ENCODE results near the gene CASK. TPM values are rescaled to one million over a fixed set of nuclear protein-coding genes. Genes with fewer than 3 reads are reported as not detected.
A peak's percentile ranks its signal among the peaks of the same experiment; 100 is the strongest.

CASK gene, protein sequence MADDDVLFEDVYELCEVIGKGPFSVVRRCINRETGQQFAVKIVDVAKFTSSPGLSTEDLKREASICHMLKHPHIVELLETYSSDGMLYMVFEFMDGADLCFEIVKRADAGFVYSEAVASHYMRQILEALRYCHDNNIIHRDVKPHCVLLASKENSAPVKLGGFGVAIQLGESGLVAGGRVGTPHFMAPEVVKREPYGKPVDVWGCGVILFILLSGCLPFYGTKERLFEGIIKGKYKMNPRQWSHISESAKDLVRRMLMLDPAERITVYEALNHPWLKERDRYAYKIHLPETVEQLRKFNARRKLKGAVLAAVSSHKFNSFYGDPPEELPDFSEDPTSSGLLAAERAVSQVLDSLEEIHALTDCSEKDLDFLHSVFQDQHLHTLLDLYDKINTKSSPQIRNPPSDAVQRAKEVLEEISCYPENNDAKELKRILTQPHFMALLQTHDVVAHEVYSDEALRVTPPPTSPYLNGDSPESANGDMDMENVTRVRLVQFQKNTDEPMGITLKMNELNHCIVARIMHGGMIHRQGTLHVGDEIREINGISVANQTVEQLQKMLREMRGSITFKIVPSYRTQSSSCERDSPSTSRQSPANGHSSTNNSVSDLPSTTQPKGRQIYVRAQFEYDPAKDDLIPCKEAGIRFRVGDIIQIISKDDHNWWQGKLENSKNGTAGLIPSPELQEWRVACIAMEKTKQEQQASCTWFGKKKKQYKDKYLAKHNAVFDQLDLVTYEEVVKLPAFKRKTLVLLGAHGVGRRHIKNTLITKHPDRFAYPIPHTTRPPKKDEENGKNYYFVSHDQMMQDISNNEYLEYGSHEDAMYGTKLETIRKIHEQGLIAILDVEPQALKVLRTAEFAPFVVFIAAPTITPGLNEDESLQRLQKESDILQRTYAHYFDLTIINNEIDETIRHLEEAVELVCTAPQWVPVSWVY
- total RNA-seq = 168 TPM
- 10 to 100 TPM in 3 of 4 donors, 1 to 10 TPM in 1; 8.4 to 31.5 (median 18.5) TPM for polyA plus RNA-seq

DNA sequence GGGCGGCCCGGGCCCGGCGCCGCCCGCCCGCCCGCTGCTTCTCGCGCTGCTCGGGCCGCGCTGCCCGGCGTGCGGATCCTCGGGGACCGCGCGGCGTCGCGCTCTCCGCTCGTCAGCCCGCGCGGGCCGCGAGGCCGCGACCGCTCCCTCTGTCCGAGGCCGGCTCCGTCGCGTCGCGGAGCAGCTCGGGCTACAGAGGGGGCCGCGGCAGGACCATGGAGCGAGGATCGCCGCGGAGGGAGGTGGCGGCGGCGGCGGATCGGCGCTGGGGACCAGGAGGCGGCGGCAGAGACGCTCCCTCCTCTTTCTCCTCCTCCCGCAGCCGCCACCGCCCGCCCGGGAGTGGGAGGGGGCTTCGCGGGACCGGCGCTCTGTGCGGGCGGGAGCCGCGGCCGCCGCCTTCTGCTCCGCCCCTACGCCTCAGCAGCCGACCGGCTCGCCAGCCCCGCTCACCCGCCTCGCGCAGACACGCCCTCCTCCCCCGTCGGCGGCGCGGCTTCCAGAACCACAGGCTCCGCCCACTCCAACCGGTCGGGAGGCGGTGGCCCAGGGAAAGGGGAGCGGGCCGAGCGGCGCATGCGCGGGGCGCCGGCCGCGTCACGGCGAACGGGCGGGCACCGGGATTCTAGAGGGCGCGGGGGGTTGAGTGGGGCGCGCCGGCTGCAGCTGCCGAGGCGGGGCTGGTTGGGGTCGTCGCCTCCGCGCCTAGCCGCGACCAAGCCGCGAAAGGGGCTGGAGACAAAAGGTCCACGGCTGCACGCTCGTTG is at the start of gene CASK:
TSS of gene CASK (minus strand) at position 344 of the 767 bp plus-strand sequence. CDS start 566 bp downstream, outside the sequence.
- Mint-ChIP-seq H3K4me1 (peaks cover 6 to 37% (median 21%) of the 10 kb centered on the region in 4 donors), H3K27me3 (no peaks in the 10 kb centered on the region), H3K4me3 (peak within 1 kb of the TSS; percentile 91 to 99 (median 96))

DNA sequence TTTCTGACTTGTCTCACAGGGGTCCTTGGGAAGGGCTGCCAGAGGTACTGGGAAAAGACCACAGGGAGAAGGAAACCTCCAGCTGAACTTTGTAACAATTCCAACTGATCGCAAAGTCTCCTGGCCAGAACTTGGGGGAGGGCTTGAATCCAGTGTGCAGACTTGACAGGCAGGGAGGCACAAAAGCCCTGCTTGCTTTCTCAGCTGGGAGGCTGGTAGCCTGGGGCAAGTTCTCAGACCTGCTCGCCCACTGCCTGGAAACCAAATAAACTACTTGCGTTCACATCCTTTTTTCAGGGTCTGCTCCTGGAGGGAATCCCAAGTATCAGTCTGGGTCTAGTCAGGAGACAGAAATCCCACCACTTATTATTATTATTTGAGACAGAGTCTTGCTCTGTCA is 48.0 kb upstream of the CASK start:
- Histone ChIP-seq H3K27ac (ENCODE audit: insufficient read depth, low read length, poor library complexity, severe bottlenecking) (no peak overlapping the region), H3K36me3 (ENCODE audit: control insufficient read depth, insufficient read depth, low read length) (no peaks in the 10 kb centered on the region), H3K9me3 (ENCODE audit: control insufficient read depth in 2 of 2, low read length in 2 of 2) (no peaks in the 10 kb centered on the region), H3K4me3 (ENCODE audit: low read depth, low read length) (no peak overlapping the region), H3K27me3 (ENCODE audit: control insufficient read depth, insufficient read depth, low read length) (no peaks in the 10 kb centered on the region), H3K4me1 (ENCODE audit: control insufficient read depth, insufficient read depth, low read length, poor library complexity, severe bottlenecking) (no peaks in the 10 kb centered on the region)
- peaks cover 0 to 1% (median 0%) of the 10 kb centered on the region in 7 donors for H3K9me3 Mint-ChIP-seq
- H3K4me1 Mint-ChIP-seq = no peaks in the 10 kb centered on the region
- ATAC-seq (ENCODE audit: low read depth in 2 of 2) (no peak), DNase-seq (no peak)
- no peak overlapping the region for H3K4me3 Mint-ChIP-seq
- no peaks in the 10 kb centered on the region for H3K27me3 Mint-ChIP-seq
- H3K27ac Mint-ChIP-seq = no peak overlapping the region
- peaks cover 4% of the 10 kb centered on the region for H3K36me3 Mint-ChIP-seq

More for the DNA sequence above, at the start of gene CASK:
- H3K36me3 Mint-ChIP-seq = no peaks in the 10 kb centered on the region
- peak within 1 kb of the TSS; percentile 85 to 99 (median 89) for H3K27ac Mint-ChIP-seq
- peak; percentile 87 to 93 (median 88) for DNase-seq
- Histone ChIP-seq H3K36me3 (ENCODE audit: control insufficient read depth, insufficient read depth, low read length) (no peaks in the 10 kb centered on the region), H3K4me1 (ENCODE audit: control insufficient read depth, insufficient read depth, low read length, poor library complexity, severe bottlenecking) (peaks cover 9% of the 10 kb centered on the region), H3K4me3 (ENCODE audit: low read depth, low read length) (peak within 1 kb of the TSS; percentile 98), H3K27me3 (ENCODE audit: control insufficient read depth, insufficient read depth, low read length) (no peaks in the 10 kb centered on the region), H3K9me3 (ENCODE audit: control insufficient read depth in 2 of 2, low read length in 2 of 2) (no peaks in the 10 kb centered on the region), H3K27ac (ENCODE audit: insufficient read depth, low read length, poor library complexity, severe bottlenecking) (peak within 1 kb of the TSS; percentile 80)
- H3K9me3 Mint-ChIP-seq = no peaks in the 10 kb centered on the region
- peak; percentile 83 to 88 for ATAC-seq (ENCODE audit: low read depth in 2 of 2)

DNA sequence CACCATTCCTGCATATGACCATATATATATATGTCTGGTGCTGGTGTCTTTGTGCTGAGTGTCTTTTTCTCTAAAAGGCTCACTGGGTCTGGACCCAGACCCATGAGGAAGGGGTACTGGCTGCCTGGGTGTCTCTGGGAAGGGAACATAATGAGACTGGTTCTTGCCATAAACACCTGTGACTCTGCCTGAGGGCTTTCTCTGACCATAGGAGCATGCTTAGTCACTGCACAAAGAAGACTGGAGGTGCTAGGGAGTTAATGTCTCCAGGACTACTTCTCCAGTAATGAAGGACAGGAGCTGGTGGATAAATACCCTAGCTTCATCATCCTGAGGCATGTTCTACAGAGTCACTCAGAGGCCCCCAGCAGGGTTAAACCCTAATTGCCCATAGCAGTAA is 47.1 kb upstream of the CASK start:
- Mint-ChIP-seq H3K27ac (no peak overlapping the region), H3K9me3 (peaks cover 0 to 2% (median 0%) of the 10 kb centered on the region in 7 donors), H3K27me3 (no peaks in the 10 kb centered on the region), H3K4me1 (no peaks in the 10 kb centered on the region), H3K36me3 (peaks cover 4% of the 10 kb centered on the region), H3K4me3 (no peak overlapping the region)
- no peak overlapping the region for H3K27ac ChIP-seq (ENCODE audit: insufficient read depth, low read length, poor library complexity, severe bottlenecking)
- no peaks in the 10 kb centered on the region for H3K36me3 ChIP-seq (ENCODE audit: control insufficient read depth, insufficient read depth, low read length)
- no peaks in the 10 kb centered on the region for H3K4me1 ChIP-seq (ENCODE audit: control insufficient read depth, insufficient read depth, low read length, poor library complexity, severe bottlenecking)
- no peak for DNase-seq
- no peak overlapping the region for H3K4me3 ChIP-seq (ENCODE audit: low read depth, low read length)
- H3K27me3 ChIP-seq (ENCODE audit: control insufficient read depth, insufficient read depth, low read length) = no peaks in the 10 kb centered on the region
- no peak for ATAC-seq (ENCODE audit: low read depth in 2 of 2)
- no peaks in the 10 kb centered on the region for H3K9me3 ChIP-seq (ENCODE audit: control insufficient read depth in 2 of 2, low read length in 2 of 2)

DNA sequence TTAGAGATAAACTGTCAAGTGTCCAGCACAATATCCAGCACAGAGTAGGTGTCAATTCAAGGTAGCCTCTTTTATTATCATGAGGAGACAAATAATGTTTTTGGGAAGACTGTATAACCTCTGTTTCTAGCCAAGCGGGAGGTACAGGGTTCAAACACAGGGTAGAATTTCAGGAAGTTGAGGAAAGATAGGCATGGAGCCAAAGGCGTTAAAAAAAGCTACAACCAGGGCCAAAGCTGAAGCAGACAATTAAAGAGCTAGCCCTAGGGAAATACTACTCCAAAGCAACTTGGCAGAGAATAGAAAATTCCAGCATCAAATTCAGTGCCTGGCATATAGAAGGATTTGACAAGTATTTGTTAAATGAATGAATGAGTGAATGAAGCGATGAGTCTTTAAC is 40.0 kb upstream of the CASK start:
- no peak overlapping the region for H3K27ac Mint-ChIP-seq
- Histone ChIP-seq H3K9me3 (ENCODE audit: control insufficient read depth in 2 of 2, low read length in 2 of 2) (no peaks in the 10 kb centered on the region), H3K4me1 (ENCODE audit: control insufficient read depth, insufficient read depth, low read length, poor library complexity, severe bottlenecking) (no peaks in the 10 kb centered on the region), H3K36me3 (ENCODE audit: control insufficient read depth, insufficient read depth, low read length) (no peaks in the 10 kb centered on the region), H3K4me3 (ENCODE audit: low read depth, low read length) (no peak overlapping the region), H3K27ac (ENCODE audit: insufficient read depth, low read length, poor library complexity, severe bottlenecking) (no peak overlapping the region), H3K27me3 (ENCODE audit: control insufficient read depth, insufficient read depth, low read length) (no peaks in the 10 kb centered on the region)
- no peak for ATAC-seq (ENCODE audit: low read depth in 2 of 2)
- no peak overlapping the region for H3K4me3 Mint-ChIP-seq
- H3K36me3 Mint-ChIP-seq = no peaks in the 10 kb centered on the region
- no peak for DNase-seq
- no peaks in the 10 kb centered on the region for H3K27me3 Mint-ChIP-seq
- H3K4me1 Mint-ChIP-seq = peaks cover 0 to 4% (median 0%) of the 10 kb centered on the region in 4 donors
- peaks cover 0 to 2% (median 0%) of the 10 kb centered on the region in 7 donors for H3K9me3 Mint-ChIP-seq

DNA sequence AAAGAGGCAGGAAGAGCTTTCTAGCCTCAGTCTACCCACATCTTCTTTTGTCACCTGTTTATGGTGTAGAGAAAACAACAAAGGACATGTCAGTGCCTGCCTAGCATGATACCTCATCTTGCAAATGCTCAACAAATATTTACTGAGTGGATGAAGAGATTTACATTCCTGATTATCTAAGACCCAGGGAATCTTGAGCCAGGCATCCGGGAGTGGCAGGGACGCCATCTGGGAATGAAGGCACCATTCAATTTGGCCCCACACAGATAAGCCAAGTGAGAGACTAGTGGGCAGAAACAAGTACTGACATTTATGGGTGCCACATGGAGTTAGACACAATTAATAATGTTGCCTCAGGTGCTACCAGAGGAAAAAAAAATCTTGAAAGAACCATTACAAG is 36.8 kb upstream of the CASK start:
- Mint-ChIP-seq H3K36me3 (no peaks in the 10 kb centered on the region), H3K27me3 (no peaks in the 10 kb centered on the region), H3K4me3 (no peak overlapping the region), H3K4me1 (peaks cover 0 to 4% (median 0%) of the 10 kb centered on the region in 4 donors), H3K9me3 (peaks cover 0 to 2% (median 0%) of the 10 kb centered on the region in 7 donors), H3K27ac (no peak overlapping the region)
- no peak for ATAC-seq (ENCODE audit: low read depth in 2 of 2)
- no peaks in the 10 kb centered on the region for H3K27me3 ChIP-seq (ENCODE audit: control insufficient read depth, insufficient read depth, low read length)
- no peaks in the 10 kb centered on the region for H3K9me3 ChIP-seq (ENCODE audit: control insufficient read depth in 2 of 2, low read length in 2 of 2)
- DNase-seq = no peak
- no peaks in the 10 kb centered on the region for H3K36me3 ChIP-seq (ENCODE audit: control insufficient read depth, insufficient read depth, low read length)
- H3K4me3 ChIP-seq (ENCODE audit: low read depth, low read length) = no peak overlapping the region
- no peaks in the 10 kb centered on the region for H3K4me1 ChIP-seq (ENCODE audit: control insufficient read depth, insufficient read depth, low read length, poor library complexity, severe bottlenecking)
- no peak overlapping the region for H3K27ac ChIP-seq (ENCODE audit: insufficient read depth, low read length, poor library complexity, severe bottlenecking)

DNA sequence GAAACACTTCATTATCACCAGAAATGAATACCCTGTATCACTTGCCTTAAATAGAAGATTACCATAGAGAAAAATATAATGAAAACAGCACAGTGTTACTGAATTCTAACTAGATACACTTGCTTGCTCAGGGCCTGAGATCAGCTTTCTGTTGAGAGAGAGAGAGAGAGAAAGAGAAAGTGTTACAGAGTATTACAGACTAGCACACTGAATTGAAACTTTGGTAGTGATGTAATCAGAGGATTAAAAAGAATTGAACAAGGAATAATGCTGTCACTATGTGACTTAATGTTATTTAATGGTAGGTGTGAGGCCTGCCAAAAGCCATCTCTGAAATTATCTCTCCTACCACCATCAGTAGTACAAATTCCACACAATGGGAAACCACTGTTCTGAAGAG is 35.5 kb upstream of the CASK start:
- no peaks in the 10 kb centered on the region for H3K36me3 Mint-ChIP-seq
- H3K9me3 Mint-ChIP-seq = peaks cover 0 to 2% (median 0%) of the 10 kb centered on the region in 7 donors
- DNase-seq (peak in 1 of 3 donors; percentile 4), ATAC-seq (ENCODE audit: low read depth in 2 of 2) (no peak)
- H3K27ac Mint-ChIP-seq = no peak overlapping the region
- Histone ChIP-seq H3K36me3 (ENCODE audit: control insufficient read depth, insufficient read depth, low read length) (no peaks in the 10 kb centered on the region), H3K4me3 (ENCODE audit: low read depth, low read length) (no peak overlapping the region), H3K27ac (ENCODE audit: insufficient read depth, low read length, poor library complexity, severe bottlenecking) (no peak overlapping the region), H3K27me3 (ENCODE audit: control insufficient read depth, insufficient read depth, low read length) (no peaks in the 10 kb centered on the region), H3K4me1 (ENCODE audit: control insufficient read depth, insufficient read depth, low read length, poor library complexity, severe bottlenecking) (no peaks in the 10 kb centered on the region), H3K9me3 (ENCODE audit: control insufficient read depth in 2 of 2, low read length in 2 of 2) (no peaks in the 10 kb centered on the region)
- no peaks in the 10 kb centered on the region for H3K27me3 Mint-ChIP-seq
- H3K4me3 Mint-ChIP-seq = no peak overlapping the region
- H3K4me1 Mint-ChIP-seq = peaks cover 0 to 4% (median 0%) of the 10 kb centered on the region in 4 donors

DNA sequence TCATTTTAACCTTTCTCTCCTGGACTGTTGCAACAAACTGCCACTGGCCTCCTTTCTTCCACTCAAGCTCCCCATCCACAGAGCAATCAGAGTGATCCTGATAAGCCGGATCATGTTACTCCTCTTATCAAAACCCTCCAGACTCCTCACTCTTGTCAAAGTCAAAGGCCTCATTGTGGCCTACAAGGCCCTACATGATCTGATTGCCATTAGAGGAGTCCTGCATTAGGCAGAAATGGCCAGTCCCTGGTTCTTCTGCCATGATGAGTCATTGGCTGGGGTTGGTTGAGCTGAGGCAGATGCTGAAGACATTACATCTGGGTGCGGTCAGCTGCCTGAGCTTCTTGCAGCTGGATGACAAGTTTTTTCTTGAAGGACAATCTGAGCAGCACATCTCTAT is 32.7 kb upstream of the CASK start:
- Mint-ChIP-seq H3K4me1 (peaks cover 0 to 4% (median 0%) of the 10 kb centered on the region in 4 donors), H3K27ac (no peak overlapping the region), H3K27me3 (no peaks in the 10 kb centered on the region), H3K36me3 (no peaks in the 10 kb centered on the region), H3K4me3 (no peak overlapping the region), H3K9me3 (peaks cover 0 to 2% (median 0%) of the 10 kb centered on the region in 7 donors)
- Histone ChIP-seq H3K27me3 (ENCODE audit: control insufficient read depth, insufficient read depth, low read length) (no peaks in the 10 kb centered on the region), H3K9me3 (ENCODE audit: control insufficient read depth in 2 of 2, low read length in 2 of 2) (no peaks in the 10 kb centered on the region), H3K27ac (ENCODE audit: insufficient read depth, low read length, poor library complexity, severe bottlenecking) (no peak overlapping the region), H3K4me3 (ENCODE audit: low read depth, low read length) (no peak overlapping the region), H3K36me3 (ENCODE audit: control insufficient read depth, insufficient read depth, low read length) (no peaks in the 10 kb centered on the region), H3K4me1 (ENCODE audit: control insufficient read depth, insufficient read depth, low read length, poor library complexity, severe bottlenecking) (no peaks in the 10 kb centered on the region)
- ATAC-seq (ENCODE audit: low read depth in 2 of 2) = no peak
- DNase-seq = no peak

Data from CD4-positive, CD25-positive, alpha-beta regulatory T cell (primary cell).